Skeletal muscle cell (primary cell): ENCODE data around the gene MRPL41.
"Not testable (repeated sequence)": the region's sequence is repeated elsewhere in the genome, so short reads cannot be mapped to it uniquely, and the experiment has no call there.

Experiments used
- DNase-seq: peaks from one replicate; pipeline ENCODE4 v3.0.0-alpha.2; 2010; ENCODE audit warnings: low read depth
- H3K4me3 ChIP-seq: 2 replicates; pipeline ENCODE4 v1.5.1; 2011; ENCODE audit warnings: low read depth, mild to moderate bottlenecking, control low read depth, low read length, moderate library complexity

The MRPL41 gene

DNA sequence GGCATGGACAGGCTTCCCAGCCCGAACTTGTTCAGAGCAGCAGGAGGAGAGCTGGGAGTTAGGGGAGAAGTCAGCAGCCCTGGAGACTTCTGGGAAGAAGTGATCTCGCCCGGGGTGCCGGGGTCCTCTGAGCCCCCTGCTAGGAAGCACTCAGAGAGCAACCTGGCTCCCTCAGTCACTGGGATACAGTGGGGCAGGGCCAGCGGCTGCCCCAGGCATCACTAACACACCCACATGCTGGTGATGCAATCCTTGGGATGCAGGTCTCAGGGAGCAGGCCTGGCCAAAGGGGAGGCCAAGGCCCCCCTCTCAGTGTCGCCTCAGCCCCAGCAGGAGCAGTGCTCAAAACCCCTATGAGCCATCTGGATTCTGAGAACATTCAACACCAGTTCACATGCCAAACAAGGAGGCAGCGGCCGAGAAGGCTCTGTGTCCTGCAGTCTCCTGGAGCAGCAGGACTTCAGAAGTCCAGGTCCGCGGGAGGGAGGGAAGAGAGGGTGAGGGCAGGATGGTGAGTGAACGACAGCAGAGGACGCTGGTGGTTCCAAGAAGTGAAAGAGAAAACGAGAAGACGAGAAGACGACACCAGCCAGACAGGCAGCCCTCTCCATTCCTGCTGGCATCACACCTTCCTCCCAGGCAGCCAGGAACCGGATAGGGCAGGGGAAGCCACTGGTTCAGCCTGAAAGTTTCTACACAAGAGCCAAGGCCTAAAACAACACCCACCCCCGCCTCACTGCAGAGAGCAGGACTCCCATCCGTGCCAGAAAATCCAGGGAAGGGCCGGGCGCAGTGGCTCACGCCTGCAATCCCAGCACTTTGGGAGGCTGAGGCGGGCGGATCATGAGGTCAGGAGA lies 3.8 kb upstream of the MRPL41 start:
- no peak overlapping the region for H3K4me3 ChIP-seq
- no peak for DNase-seq

- H3K4me3 ChIP-seq, result peak within 1 kb of the TSS; percentile 70
- DNase-seq, result no peak
Measured at GRCh38 chr9:137550231-137550621, 1.5 kb upstream of the MRPL41 start, which contains the start of gene PNPLA7. PNPLA7 (minus strand) TSS chr9:137550402; CDS start chr9:137550197, 205 bp downstream.

DNA sequence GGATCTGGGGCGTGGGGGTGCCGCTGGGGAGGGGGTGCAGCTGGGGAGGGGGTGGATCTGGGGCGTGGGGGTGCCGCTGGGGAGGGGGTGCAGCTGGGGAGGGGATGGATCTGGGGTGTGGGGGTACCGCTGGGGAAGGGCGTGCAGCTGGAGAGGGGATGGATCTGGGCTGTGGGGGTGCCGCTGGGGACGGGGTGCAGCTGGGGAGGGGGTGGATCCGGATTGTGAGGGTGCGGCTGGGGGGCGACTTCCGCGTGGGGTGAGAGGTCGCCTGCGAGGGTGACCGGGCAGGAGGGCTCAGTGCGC lies 768 bp upstream of the MRPL41 start:
- not testable (repeated sequence) for DNase-seq
- peak overlapping the region; percentile 70 for H3K4me3 ChIP-seq

GRCh38 chr9:137552022-137552768 lies 516 bp downstream of the MRPL41 start:
- peak overlapping the region; percentile 84 for H3K4me3 ChIP-seq
- no peak for DNase-seq

DNA sequence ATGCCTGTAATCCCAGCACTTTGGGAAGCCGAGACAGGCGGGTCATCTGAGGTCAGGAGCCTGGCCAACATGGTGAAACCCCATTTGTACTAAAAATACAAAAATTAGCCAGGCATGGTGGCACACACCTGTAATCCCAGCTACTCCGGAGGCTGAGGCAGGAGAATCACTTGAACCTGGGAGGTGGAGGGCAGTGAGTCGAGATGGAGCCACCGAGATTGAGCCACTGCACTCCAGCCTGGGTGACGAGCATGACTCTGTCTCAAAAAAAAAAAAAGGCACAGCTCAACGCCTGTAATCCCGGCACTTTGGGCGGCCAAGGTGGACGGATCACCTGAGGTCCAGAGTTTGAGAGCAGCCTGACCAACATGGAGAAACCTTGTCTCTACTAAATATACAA lies 2.0 kb downstream of the MRPL41 start:
- DNase-seq, H3K4me3 ChIP-seq: not testable (repeated sequence)

GRCh38 chr9:137554349-137554748 lies 2.7 kb downstream of the MRPL41 start:
- no peak for DNase-seq

DNA sequence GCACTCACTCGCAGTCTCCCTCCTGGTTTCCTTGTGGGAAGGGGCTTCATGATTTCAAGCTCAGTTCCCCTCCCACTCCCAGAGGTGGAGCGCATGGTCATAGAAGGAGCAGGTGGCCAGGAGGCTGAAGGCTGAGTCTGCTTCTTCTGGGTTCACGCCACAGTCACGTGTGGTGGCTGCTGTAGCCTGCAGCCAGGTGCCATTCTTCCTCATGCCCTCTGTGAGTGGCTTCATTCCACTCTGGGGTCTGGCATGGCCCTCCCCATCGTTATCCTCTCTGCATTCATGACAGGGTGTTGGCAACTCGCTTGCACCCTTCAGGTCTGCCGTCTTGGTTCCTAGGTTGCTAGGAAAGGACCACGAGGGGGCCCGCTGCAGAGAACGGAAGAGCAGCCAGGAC lies 3.5 kb downstream of the MRPL41 start:
- DNase-seq, result no peak

More at GRCh38 chr9:137554349-137554748, 2.7 kb downstream of the MRPL41 start:
- no peak overlapping the region for H3K4me3 ChIP-seq

GRCh38 chr9:137556069-137556838 lies 4.6 kb downstream of the MRPL41 start:
- no peak overlapping the region for H3K4me3 ChIP-seq
- no peak for DNase-seq

More for the DNA sequence above, 3.5 kb downstream of the MRPL41 start:
- H3K4me3 ChIP-seq, result no peak overlapping the region

DNA sequence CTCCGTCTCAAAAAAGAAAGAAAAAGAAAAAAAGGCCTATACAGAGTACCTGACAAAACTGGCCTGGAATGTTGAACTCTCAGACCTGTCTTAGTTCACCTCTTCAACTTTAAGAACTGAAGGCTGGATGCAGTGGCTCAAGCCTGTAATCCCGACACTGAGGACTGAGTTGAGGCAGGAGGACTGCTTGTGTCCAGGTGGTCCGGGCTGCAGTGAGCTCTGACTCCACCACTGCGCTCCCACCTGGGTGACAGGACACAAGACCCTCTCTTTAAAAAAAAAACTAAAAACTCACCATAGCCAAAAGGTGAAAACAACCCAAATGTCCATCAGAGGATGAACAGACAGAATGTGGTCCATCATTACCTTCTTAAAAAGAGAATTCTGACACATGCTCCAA lies 6.4 kb downstream of the MRPL41 start:
- DNase-seq, result no peak
- H3K4me3 ChIP-seq, result no peak overlapping the region

DNA sequence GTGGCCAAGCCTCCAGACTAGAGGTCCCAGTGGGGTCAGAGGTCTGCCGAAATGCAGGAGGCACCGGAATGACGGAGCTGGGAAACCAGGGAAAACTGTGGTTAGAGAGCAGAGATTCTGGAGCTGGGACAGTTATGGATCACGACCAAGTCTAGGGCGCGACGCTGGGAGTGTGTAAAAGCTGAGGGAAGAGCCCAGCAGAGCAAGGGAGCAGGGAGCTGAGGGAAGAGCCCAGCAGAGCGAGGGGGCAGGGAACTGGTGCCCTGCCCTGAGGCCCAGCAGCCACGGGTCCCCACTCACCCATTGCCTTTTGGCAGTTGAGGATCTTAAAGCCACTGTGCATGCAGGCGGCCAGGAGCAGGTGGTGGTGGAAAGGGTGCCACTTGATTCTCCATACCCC lies 12.5 kb downstream of the MRPL41 start:
- no peak for DNase-seq
- H3K4me3 ChIP-seq, result no peak overlapping the region

- no peak overlapping the region for H3K4me3 ChIP-seq
- no peak for DNase-seq
Measured at GRCh38 chr9:137564817-137565411, 13.2 kb downstream of the MRPL41 start.

- not testable (repeated sequence) for H3K4me3 ChIP-seq, DNase-seq
Measured at GRCh38 chr9:137568445-137568844, 16.8 kb downstream of the MRPL41 start.

- no peak for DNase-seq
- no peak overlapping the region for H3K4me3 ChIP-seq
Measured at GRCh38 chr9:137569609-137570203, 18.0 kb downstream of the MRPL41 start.

- no peak for DNase-seq
- no peak overlapping the region for H3K4me3 ChIP-seq
Measured at GRCh38 chr9:137570566-137570965, 18.9 kb downstream of the MRPL41 start.

DNA sequence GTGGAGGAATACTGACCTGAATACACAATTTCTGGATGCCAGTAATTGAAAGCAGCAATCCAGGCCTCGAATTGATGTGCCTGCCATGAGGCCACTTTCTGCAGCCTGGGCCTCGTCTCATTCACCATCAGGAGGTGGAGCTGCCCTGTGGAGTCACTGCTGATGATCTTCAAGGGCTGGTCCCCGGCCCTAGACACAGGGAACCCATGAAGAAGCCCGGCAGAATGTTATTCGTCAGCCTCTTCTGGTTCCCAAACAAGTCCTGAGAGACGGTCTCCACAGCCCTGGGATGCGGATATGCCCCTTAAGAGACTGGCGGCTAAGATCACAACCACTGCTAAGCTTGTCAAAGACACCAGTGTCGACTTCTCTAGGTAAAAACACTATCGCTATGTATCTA lies 22.5 kb downstream of the MRPL41 start:
- no peak for DNase-seq
- H3K4me3 ChIP-seq, result no peak overlapping the region

DNA sequence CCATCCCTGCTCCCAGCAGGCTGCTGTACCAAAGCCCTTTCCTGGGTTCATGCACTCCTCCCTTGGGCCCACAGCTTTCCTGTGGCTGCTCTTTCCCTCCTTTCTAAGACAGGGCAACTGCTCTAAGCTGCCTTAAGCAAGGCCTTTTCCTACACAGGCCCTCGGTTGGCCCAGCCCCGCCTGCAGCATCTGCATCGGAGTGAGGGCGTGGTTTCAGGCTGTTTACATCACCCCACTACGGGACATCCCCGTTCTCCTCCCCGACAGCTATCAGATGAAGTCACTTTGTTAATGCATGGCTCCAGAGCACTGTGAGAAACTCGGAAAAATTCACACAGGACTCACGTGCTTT lies 23.7 kb downstream of the MRPL41 start:
- DNase-seq, result no peak
- no peak overlapping the region for H3K4me3 ChIP-seq

DNA sequence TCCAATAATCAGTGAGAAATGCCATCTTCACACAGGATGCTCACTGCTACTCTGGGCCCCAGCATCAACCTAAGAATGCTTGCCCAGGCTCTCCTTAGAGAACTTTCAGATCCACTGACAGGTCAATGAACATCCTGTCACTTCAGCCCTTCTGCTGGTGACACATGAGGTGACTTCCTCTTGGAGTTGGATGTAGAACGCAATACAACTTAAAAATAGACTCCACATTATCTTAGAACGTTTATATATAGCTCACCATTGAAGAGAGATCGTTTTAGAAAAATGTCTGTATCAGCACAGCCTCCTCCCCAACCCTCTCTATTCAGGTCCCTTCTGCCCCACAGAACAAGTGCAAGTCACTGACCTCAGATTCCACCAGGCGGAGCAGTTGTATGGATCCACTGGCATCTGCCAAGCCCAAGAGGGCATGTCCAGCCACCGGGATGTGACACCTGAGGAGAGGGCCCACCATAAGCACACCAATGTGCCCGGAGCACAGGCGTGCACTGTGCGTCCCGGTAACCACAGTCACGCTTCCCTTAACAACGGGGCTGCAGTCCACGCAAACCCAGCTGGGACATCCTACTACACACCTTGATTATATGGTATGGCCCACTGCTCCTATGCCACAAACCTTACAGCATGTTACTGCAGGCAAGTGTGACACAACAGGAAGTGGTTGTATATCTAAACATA lies 24.2 kb downstream of the MRPL41 start:
- DNase-seq, result no peak
- H3K4me3 ChIP-seq, result no peak overlapping the region

DNA sequence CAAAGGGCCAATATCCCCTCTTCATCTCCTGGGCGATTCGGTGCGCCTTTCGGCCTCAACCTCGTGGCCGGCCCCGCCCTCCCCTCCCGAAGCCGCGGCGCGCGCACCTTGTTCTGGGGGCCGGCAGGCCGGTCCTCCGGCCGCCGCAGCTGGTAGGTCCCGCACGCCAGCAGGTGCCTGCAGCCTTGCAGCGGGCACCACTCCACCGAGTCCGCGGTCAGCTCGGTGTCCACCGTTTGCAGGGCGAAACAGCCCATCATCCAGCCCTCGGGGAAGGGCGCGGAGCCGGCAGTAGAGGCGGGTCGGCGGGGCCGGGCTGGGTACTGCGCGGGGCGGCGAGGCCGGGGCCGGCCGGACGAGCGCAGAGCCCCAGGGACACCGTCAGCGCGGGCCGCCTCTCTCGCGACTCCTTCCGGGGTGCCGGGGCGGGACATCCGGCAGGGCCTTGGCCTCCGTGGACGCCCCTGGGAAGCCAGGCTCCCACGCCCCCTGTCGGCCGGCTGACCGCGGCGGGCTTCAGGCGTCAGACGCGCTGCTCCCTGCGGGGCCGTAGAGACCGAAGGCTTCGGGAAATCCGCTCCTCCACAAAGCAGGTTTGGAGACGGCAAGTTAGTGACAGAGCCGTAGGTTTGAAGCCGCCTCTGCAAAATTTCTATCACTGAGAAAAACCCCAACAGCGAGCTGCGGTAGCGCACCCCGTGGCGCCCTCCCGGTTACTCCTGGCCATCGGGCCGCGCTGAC lies 27.0 kb downstream of the MRPL41 start, which contains the start of gene DPH7:
Gene DPH7, minus strand, starts transcription at position 408 of the 741 bp plus-strand sequence. Its CDS starts 148 bp downstream, at position 260.
- peak within 1 kb of the TSS; percentile 93 for H3K4me3 ChIP-seq
- DNase-seq, result peak; percentile 55
